Thyroid gland (tissue), 4 donors: Measurements from ENCODE around the gene PSMD11. TPM values are rescaled to one million over a fixed set of nuclear protein-coding genes. Genes with fewer than 3 reads are reported as not detected.

Experiments
- DNase-seq, 2 donors: peaks; one replicate each; pipeline ENCODE4 v3.0.0-alpha.2; 2019
- H3K27ac ChIP-seq, 3 donors: fragments of 200-600 bp; sonication (generic); 1 replicate in 2 of 3; 2 replicates in 1 of 3; pipeline ENCODE4 v1.5.1; 2016 to 2019; ENCODE audit warnings: mild to moderate bottlenecking in 1 of 3, moderate library complexity in 1 of 3
- H3K27me3 ChIP-seq: fragments of 200-600 bp; sonication (generic); one replicate; pipeline ENCODE4 v1.5.1; 2019
- H3K36me3 ChIP-seq, 2 donors: fragments of 200-600 bp; sonication (generic); one replicate each; pipeline ENCODE4 v1.5.1; 2016 to 2019
- H3K4me1 ChIP-seq, 2 donors: fragments of 200-600 bp; sonication (generic); one replicate each; pipeline ENCODE4 v1.5.1; 2017 to 2019
- H3K4me3 ChIP-seq, 3 donors: fragments of 200-600 bp; sonication (generic); replicated peaks in 1 of 3; 1 replicate in 2 of 3; 2 replicates in 1 of 3; pipeline ENCODE4 v1.5.1; 2016; ENCODE audit warnings: mild to moderate bottlenecking in 1 of 3
- H3K9me3 ChIP-seq: fragments of 200-600 bp; sonication (generic); one replicate; pipeline ENCODE4 v1.5.1; 2017
- POLR2A ChIP-seq, 2 donors: fragments of 450-650 bp; IDR thresholded peaks; one replicate each; pipeline ENCODE4 v1.6.1; 2017; ENCODE audit warnings: antibody characterized with exemption in 2 of 2, mild to moderate bottlenecking in 2 of 2, moderate library complexity in 1 of 2
- WGBS, 2 donors: methylation state at CpG; one replicate each; pipeline ENCODE4 v1.1.5; 2017; 5-methylcytosine and 5-hydroxymethylcytosine counted together
- intact Hi-C: fragments of 100-400 bp; cut with DNase I; formaldehyde crosslinking; loops from one replicate; pipeline ENCODE4 v1.15.1; 2023
- total RNA-seq, 4 donors: library from RNA; depleted of rRNA; stranded (reverse); fragments of >200 nt; gene quantifications; one replicate each; pipeline ENCODE4 v1.2.3, GENCODE V29; 2016
- TF ChIP-seq, protein P1 (sequence below), 6 experiments: fragments of 200-600 bp in 3 of 6; fragments of 450-650 bp in 3 of 6; sonication (generic) in 3 of 6; IDR thresholded peaks; one replicate each; pipeline ENCODE4 v1.5.1; 2016 to 2019; ENCODE audit warnings: antibody characterized with exemption in 6 of 6, mild to moderate bottlenecking in 2 of 6, inconsistent platforms in 1 of 6, moderate library complexity in 1 of 6

The PSMD11 gene
- total RNA-seq, 4 donors from 2014 or later = 41.3 to 73.8 (median 64.3) TPM

- 83 to 84% methylated on average over 2 of the region's 2 CpGs for WGBS, 2 donors
- DNase-seq = no peak
- intact Hi-C loops = no loop called here
- Histone ChIP-seq H3K36me3 (no peaks in the 10 kb centered on the region), H3K4me1 (no peaks in the 10 kb centered on the region), H3K9me3 (no peaks in the 10 kb centered on the region), H3K4me3 (no peak overlapping the region), H3K27ac (no peak overlapping the region), H3K27me3 (no peaks in the 10 kb centered on the region)
- TF ChIP-seq, protein P1, sequence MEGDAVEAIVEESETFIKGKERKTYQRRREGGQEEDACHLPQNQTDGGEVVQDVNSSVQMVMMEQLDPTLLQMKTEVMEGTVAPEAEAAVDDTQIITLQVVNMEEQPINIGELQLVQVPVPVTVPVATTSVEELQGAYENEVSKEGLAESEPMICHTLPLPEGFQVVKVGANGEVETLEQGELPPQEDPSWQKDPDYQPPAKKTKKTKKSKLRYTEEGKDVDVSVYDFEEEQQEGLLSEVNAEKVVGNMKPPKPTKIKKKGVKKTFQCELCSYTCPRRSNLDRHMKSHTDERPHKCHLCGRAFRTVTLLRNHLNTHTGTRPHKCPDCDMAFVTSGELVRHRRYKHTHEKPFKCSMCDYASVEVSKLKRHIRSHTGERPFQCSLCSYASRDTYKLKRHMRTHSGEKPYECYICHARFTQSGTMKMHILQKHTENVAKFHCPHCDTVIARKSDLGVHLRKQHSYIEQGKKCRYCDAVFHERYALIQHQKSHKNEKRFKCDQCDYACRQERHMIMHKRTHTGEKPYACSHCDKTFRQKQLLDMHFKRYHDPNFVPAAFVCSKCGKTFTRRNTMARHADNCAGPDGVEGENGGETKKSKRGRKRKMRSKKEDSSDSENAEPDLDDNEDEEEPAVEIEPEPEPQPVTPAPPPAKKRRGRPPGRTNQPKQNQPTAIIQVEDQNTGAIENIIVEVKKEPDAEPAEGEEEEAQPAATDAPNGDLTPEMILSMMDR (IDR thresholded peaks at IDR 0.05) = no peak
- TF ChIP-seq POLR2A (IDR thresholded peaks at IDR 0.05) = no peak
Measured at GRCh38 chr17:32429598-32429997, 14.7 kb upstream of the PSMD11 start.

- no peak for DNase-seq
- no peak overlapping the region for H3K27ac ChIP-seq
- 85 to 86% methylated on average over 5 of the region's 5 CpGs for WGBS, 2 donors
- no peaks in the 10 kb centered on the region for H3K27me3 ChIP-seq
- H3K36me3 ChIP-seq = no peaks in the 10 kb centered on the region
- intact Hi-C loops = no loop called here
- TF ChIP-seq, protein P1 (IDR thresholded peaks at IDR 0.05) = no peak
- no peak for TF ChIP-seq POLR2A (IDR thresholded peaks at IDR 0.05)
- no peak overlapping the region for H3K4me3 ChIP-seq
- no peaks in the 10 kb centered on the region for H3K9me3 ChIP-seq
- H3K4me1 ChIP-seq = peaks cover 5 to 8% of the 10 kb centered on the region in 2 donors
Measured at GRCh38 chr17:32440722-32441121, 3.6 kb upstream of the PSMD11 start.

DNA sequence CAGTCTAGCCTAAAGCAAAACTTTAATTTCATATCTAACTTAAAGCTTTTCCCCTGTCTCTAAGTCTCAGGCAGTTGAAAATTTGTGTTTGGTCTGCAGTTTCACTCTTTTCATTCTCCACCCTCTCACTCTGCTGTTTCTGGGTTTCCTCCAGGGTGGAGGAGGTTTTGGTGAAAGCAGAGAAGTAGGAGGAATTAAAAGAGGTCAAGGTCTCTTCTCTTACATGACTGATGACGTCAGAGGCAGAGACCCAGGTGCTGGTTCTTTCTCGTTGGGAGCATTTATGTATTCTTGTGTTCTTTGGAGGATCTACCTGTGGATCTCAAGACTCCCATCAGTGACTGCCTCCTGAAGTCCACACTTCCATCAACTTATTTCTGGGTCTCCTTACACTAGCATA, 2.4 kb upstream of the PSMD11 start:
- H3K9me3 ChIP-seq = no peaks in the 10 kb centered on the region
- H3K27me3 ChIP-seq = no peaks in the 10 kb centered on the region
- peaks cover 0 to under 1% of the 10 kb centered on the region in 2 donors for H3K36me3 ChIP-seq
- no peak for DNase-seq
- intact Hi-C loops = no loop called here
- H3K27ac ChIP-seq = no peak overlapping the region
- 60 to 72% methylated on average over 2 of the region's 2 CpGs for WGBS, 2 donors
- no peak overlapping the region for H3K4me3 ChIP-seq
- H3K4me1 ChIP-seq = peaks cover 15 to 18% of the 10 kb centered on the region in 2 donors
- TF ChIP-seq, protein P1 (IDR thresholded peaks at IDR 0.05) = no peak
- TF ChIP-seq POLR2A (IDR thresholded peaks at IDR 0.05) = no peak

DNA sequence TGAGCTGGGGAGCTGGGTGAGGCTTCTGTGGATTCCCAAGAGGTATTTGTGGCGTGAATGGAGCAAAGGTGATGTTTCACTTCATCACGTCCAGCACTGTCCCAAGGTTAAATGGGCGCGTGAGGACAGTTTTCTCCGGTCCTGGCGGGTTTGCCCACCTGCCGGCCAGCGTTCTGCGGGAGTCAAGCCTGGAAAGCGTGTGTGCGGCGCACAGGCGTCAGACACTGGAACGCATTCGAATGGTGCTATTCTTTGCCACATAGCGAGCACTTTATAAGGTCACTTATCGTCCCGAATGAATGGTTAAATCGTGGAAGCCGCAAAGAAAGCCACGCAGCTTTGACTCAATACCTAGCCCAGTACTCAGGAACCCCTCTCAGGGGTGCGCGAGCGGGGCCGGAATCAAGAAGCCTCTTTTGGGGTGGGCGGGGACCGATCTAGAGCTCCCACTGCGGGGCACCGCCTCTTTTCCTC, 446 bp upstream of the PSMD11 start:
- peaks cover 8 to 10% of the 10 kb centered on the region in 2 donors for H3K36me3 ChIP-seq
- no peaks in the 10 kb centered on the region for H3K27me3 ChIP-seq
- peaks cover 18 to 19% of the 10 kb centered on the region in 2 donors for H3K4me1 ChIP-seq
- intact Hi-C loops = no loop called here
- peak overlapping the region in 2 of 3 donors; percentile 24 to 67 for H3K4me3 ChIP-seq
- no peak for DNase-seq
- H3K9me3 ChIP-seq = no peaks in the 10 kb centered on the region
- TF ChIP-seq, protein P1 (IDR thresholded peaks at IDR 0.05) = peak in 3 of 6 experiments; percentile 67 to 90 (median 89)
- TF ChIP-seq POLR2A (IDR thresholded peaks at IDR 0.05) = no peak
- WGBS, 2 donors = 14 to 20% methylated on average over 21 to 26 of the region's 29 CpGs
- no peak overlapping the region for H3K27ac ChIP-seq

GRCh38 chr17:32445074-32445415, 735 bp downstream of the PSMD11 start:
- H3K4me1 ChIP-seq = peaks cover 18 to 19% of the 10 kb centered on the region in 2 donors
- WGBS, 2 donors = 0% methylated on average over 12 to 14 of the region's 14 CpGs
- intact Hi-C loops = no loop called here
- H3K27me3 ChIP-seq = no peaks in the 10 kb centered on the region
- DNase-seq = no peak
- peaks cover 13 to 14% of the 10 kb centered on the region in 2 donors for H3K36me3 ChIP-seq
- no peaks in the 10 kb centered on the region for H3K9me3 ChIP-seq
- peak overlapping the region in 2 of 3 donors; percentile 55 to 80 for H3K27ac ChIP-seq
- TF ChIP-seq, protein P1 (IDR thresholded peaks at IDR 0.05) = no peak
- no peak for TF ChIP-seq POLR2A (IDR thresholded peaks at IDR 0.05)
- H3K4me3 ChIP-seq = peak overlapping the region; percentile 29 to 81 (median 67)
